H1 (cell line): ENCODE data around the gene C3orf80. TPM values are rescaled to one million over a fixed set of nuclear protein-coding genes. Genes with fewer than 3 reads are reported as not detected.

Source experiments
- CTCF ChIA-PET: fragments of 300-600 bp; sonication (Branson Sonifier 250); formaldehyde crosslinking; loops from one replicate; lab custom pipeline; 2021; ENCODE audit not compliant: partially characterized antibody; lab: Charles Lee
- POLR2A ChIA-PET: fragments of 300-600 bp; sonication (Branson Sonifier 250); formaldehyde crosslinking; loops from one replicate; lab custom pipeline; 2021; ENCODE audit warnings: inconsistent platforms; ENCODE audit not compliant: partially characterized antibody; lab: Charles Lee
- DNase-seq, 2 experiments: peaks; one replicate each; pipeline versions ENCODE4 v3.0.0 to v3.0.0-alpha.2; 2010 to 2022; ENCODE audit warnings: low spot score in 2 of 2, low read depth in 1 of 2, mixed read lengths in 1 of 2
- FAIRE-seq: peaks from 2 replicates; lab custom pipeline; 2011; peaks lifted over from hg19 to GRCh38; lab: Jason Lieb, UNC
- H2AFZ ChIP-seq: 2 replicates; pipeline ENCODE4 v1.8.1; 2012; ENCODE audit warnings: low read length, inconsistent platforms
- H2AK5ac ChIP-seq: 2 replicates; pipeline ENCODE4 v1.6.1; 2013; ENCODE audit warnings: low read depth, low read length
- H2BK120ac ChIP-seq: replicated peaks from 2 replicates; pipeline ENCODE3; 2013; ENCODE audit warnings: low read depth, low read length, inconsistent platforms
- H2BK12ac ChIP-seq: 2 replicates; pipeline ENCODE4 v1.6.1; 2013; ENCODE audit warnings: low read depth, low read length
- H2BK15ac ChIP-seq: 2 replicates; pipeline ENCODE4 v1.6.1; 2013; ENCODE audit warnings: low read length
- H2BK20ac ChIP-seq: 2 replicates; pipeline ENCODE4 v1.6.1; 2013; ENCODE audit warnings: low read length
- H2BK5ac ChIP-seq: 2 replicates; pipeline ENCODE4 v1.6.1; 2013; ENCODE audit warnings: low read depth, low read length
- H3K14ac ChIP-seq: 2 replicates; pipeline ENCODE4 v1.6.1; 2013; ENCODE audit warnings: inconsistent platforms; ENCODE audit not compliant: insufficient read length
- H3K18ac ChIP-seq: 2 replicates; pipeline ENCODE4 v1.6.1; 2013; ENCODE audit warnings: low read length; ENCODE audit errors: extremely low read depth
- H3K23ac ChIP-seq: 2 replicates; pipeline ENCODE4 v1.6.1; 2013; ENCODE audit warnings: inconsistent platforms; ENCODE audit not compliant: insufficient read length
- H3K23me2 ChIP-seq: 2 replicates; pipeline ENCODE4 v1.6.1; 2013; ENCODE audit warnings: low read depth, low read length
- H3K27ac ChIP-seq: 2 replicates; pipeline ENCODE4 v1.6.1; 2011; ENCODE audit warnings: low read depth, low read length, inconsistent platforms
- H3K27me3 ChIP-seq, 4 experiments: replicated peaks in 1 of 4; 1 replicate in 1 of 4; 2 replicates in 3 of 4; pipeline versions ENCODE4 v1.6.1 to v1.8.1; 2011 to 2013; ENCODE audit warnings: low read length in 3 of 4, mild to moderate bottlenecking in 3 of 4, inconsistent platforms in 2 of 4, mixed read lengths in 2 of 4, moderate library complexity in 1 of 4; ENCODE audit not compliant: control insufficient read depth in 3 of 4, insufficient read depth in 3 of 4; ENCODE audit errors: extremely low read depth in 1 of 4
- H3K36me3 ChIP-seq, 4 experiments: 2 replicates each; pipeline versions ENCODE4 v1.6.1 to v1.8.1; 2011 to 2013; ENCODE audit warnings: mild to moderate bottlenecking in 4 of 4, low read length in 3 of 4, moderate library complexity in 2 of 4, control low read depth in 1 of 4, inconsistent platforms in 1 of 4; ENCODE audit not compliant: insufficient read depth in 4 of 4, control insufficient read depth in 2 of 4
- H3K4ac ChIP-seq: replicated peaks from 2 replicates; pipeline ENCODE3; 2013; ENCODE audit warnings: low read length, low read depth, mixed read lengths, inconsistent platforms; ENCODE audit not compliant: insufficient read length
- H3K4me1 ChIP-seq, 4 experiments: replicated peaks in 1 of 4; 1 replicate in 1 of 4; 2 replicates in 3 of 4; pipeline versions ENCODE4 v1.6.1 to v1.8.1; 2011 to 2013; ENCODE audit warnings: low read length in 3 of 4, inconsistent platforms in 2 of 4, mixed read lengths in 1 of 4; ENCODE audit not compliant: insufficient read depth in 4 of 4, control insufficient read depth in 3 of 4
- H3K4me2 ChIP-seq, 2 experiments: 2 replicates each; pipeline versions ENCODE4 v1.6.1 to v1.8.1; 2011 to 2013; ENCODE audit warnings: low read depth in 2 of 2, low read length in 2 of 2, control low read depth in 1 of 2, inconsistent platforms in 1 of 2, mild to moderate bottlenecking in 1 of 2; ENCODE audit not compliant: insufficient read depth in 1 of 2
- H3K4me3 ChIP-seq, 4 experiments: fragments of 200-600, 300-600 bp in 1 of 4; sonication (generic), shearing (Covaris generic), sonication (Bioruptor Twin) in 1 of 4; 2 replicates each; pipeline versions ENCODE4 v1.5.1 to v1.8.1; 2011 to 2016; ENCODE audit warnings: low read length in 4 of 4, low read depth in 3 of 4, control low read depth in 2 of 4, inconsistent platforms in 2 of 4, mild to moderate bottlenecking in 2 of 4, mixed read lengths in 1 of 4, moderate library complexity in 1 of 4; ENCODE audit not compliant: insufficient read depth in 2 of 4; ENCODE audit errors: extremely low read depth in 1 of 4
- H3K56ac ChIP-seq: replicated peaks from 2 replicates; pipeline ENCODE3; 2013; ENCODE audit warnings: low read depth, mild to moderate bottlenecking, mixed read lengths, low read length, inconsistent platforms; ENCODE audit not compliant: insufficient read length
- H3K79me1 ChIP-seq: 2 replicates; pipeline ENCODE4 v1.6.1; 2013; ENCODE audit warnings: low read depth, low read length, control low read depth
- H3K79me2 ChIP-seq, 2 experiments: 2 replicates each; pipeline versions ENCODE4 v1.6.1 to v1.8.1; 2012 to 2013; ENCODE audit warnings: low read length in 2 of 2, mild to moderate bottlenecking in 2 of 2, inconsistent platforms in 1 of 2; ENCODE audit not compliant: insufficient read depth in 2 of 2, control insufficient read depth in 1 of 2
- H3K9ac ChIP-seq, 4 experiments: replicated peaks in 1 of 4; 1 replicate in 1 of 4; 2 replicates in 3 of 4; pipeline versions ENCODE4 v1.6.1 to v1.8.1; 2011 to 2013; ENCODE audit warnings: low read depth in 3 of 4, low read length in 3 of 4, control low read depth in 2 of 4, mild to moderate bottlenecking in 2 of 4, moderate library complexity in 2 of 4, inconsistent platforms in 1 of 4; ENCODE audit errors: extremely low read depth in 1 of 4
- H3K9me3 ChIP-seq, 2 experiments: 2 replicates each; pipeline versions ENCODE4 v1.6.1 to v1.8.1; 2012 to 2013; ENCODE audit warnings: mild to moderate bottlenecking in 2 of 2, moderate library complexity in 2 of 2, control low read depth in 1 of 2, inconsistent platforms in 1 of 2, low read depth in 1 of 2, low read length in 1 of 2, mixed read lengths in 1 of 2; ENCODE audit not compliant: insufficient read depth in 2 of 2
- H4K20me1 ChIP-seq, 2 experiments: replicated peaks in 1 of 2; 2 replicates each; pipeline versions ENCODE3 to v1.8.1; 2011 to 2013; ENCODE audit warnings: inconsistent platforms in 2 of 2, low read length in 2 of 2, mild to moderate bottlenecking in 1 of 2; ENCODE audit not compliant: insufficient read depth in 2 of 2, control insufficient read depth in 1 of 2
- H4K5ac ChIP-seq: 2 replicates; pipeline ENCODE4 v1.6.1; 2013; ENCODE audit warnings: low read length, low read depth, mixed read lengths, inconsistent platforms; ENCODE audit not compliant: insufficient read length
- H4K8ac ChIP-seq: 2 replicates; pipeline ENCODE4 v1.8.0; 2013; ENCODE audit warnings: mild to moderate bottlenecking, moderate library complexity, low read length, inconsistent platforms; ENCODE audit not compliant: insufficient read depth; ENCODE audit errors: extremely low read depth
- H4K91ac ChIP-seq: replicated peaks from 2 replicates; pipeline ENCODE3; 2013; ENCODE audit warnings: low read length, mixed read lengths, inconsistent platforms; ENCODE audit not compliant: insufficient read length
- EZH2 ChIP-seq: fragments of 200-600 bp; sonication (generic); IDR thresholded peaks from 2 replicates; pipeline ENCODE4 v1.7.1; 2012; ENCODE audit warnings: low read depth, mild to moderate bottlenecking, moderate library complexity, low read length, inconsistent platforms; ENCODE audit not compliant: severe bottlenecking
- SP1 ChIP-seq: IDR thresholded peaks from 2 replicates; pipeline ENCODE4 v1.6.1; 2011; ENCODE audit warnings: low read depth, low read length
- WGBS, 2 experiments: shearing (Covaris generic) in 1 of 2; methylation state at CpG; one replicate each; pipeline versions ENCODE4 v1.1.6 to v1.1.7; 2013 to 2015; ENCODE audit warnings: low lambda C conversion rate in 2 of 2, mixed read lengths in 2 of 2, inconsistent platforms in 1 of 2, low coverage in 1 of 2, missing lambda C conversion rate in 1 of 2; ENCODE audit not compliant: insufficient replicate concordance in 2 of 2, insufficient coverage in 1 of 2, insufficient read length in 1 of 2; ENCODE audit errors: extremely low coverage in 1 of 2, missing lambda C conversion rate in 1 of 2; 5-methylcytosine and 5-hydroxymethylcytosine counted together
- polyA plus RNA-seq, 7 experiments: library from polyadenylated mRNA; depleted of rRNA in 3 of 7; stranded (reverse) in 5 of 7; unstranded in 2 of 7; fragments of >200 nt in 5 of 7; fragments of 200-250 nt in 2 of 7; gene quantifications; 1 replicate in 5 of 7; 2 replicates in 1 of 7; 4 replicates in 1 of 7; pipeline versions ENCODE4 v1.2.1 to v1.2.3, GENCODE V29; 2011 to 2013; ENCODE audit warnings: missing spikeins in 2 of 7, mixed read lengths in 2 of 7
- total RNA-seq: library from RNA; stranded (reverse); fragmentation: NEBNext Ultra II Directional; extraction: Animal tissue kit (Norgen Biotek cat#: 25700); gene quantifications from 2 replicates; pipeline ENCODE4 v1.2.1, GENCODE V29; 2021
- TF ChIP-seq, protein P1 (sequence below), 3 experiments: IDR thresholded peaks; 1 replicate in 2 of 3; 2 replicates in 1 of 3; pipeline versions ENCODE4 v1.5.1 to v1.6.1; 2011; ENCODE audit warnings: low read length in 3 of 3, mild to moderate bottlenecking in 3 of 3, inconsistent platforms in 2 of 3, low read depth in 1 of 3, moderate library complexity in 1 of 3; ENCODE audit not compliant: insufficient read depth in 1 of 3; ENCODE audit errors: control extremely low read depth in 1 of 3

The C3orf80 gene
- total and polyA plus RNA-seq, 2 of the 8 experiments (the other 6 are each of a cell fraction or from before 2014, with no cell fraction given): 0.57 to 1.1 TPM

DNA sequence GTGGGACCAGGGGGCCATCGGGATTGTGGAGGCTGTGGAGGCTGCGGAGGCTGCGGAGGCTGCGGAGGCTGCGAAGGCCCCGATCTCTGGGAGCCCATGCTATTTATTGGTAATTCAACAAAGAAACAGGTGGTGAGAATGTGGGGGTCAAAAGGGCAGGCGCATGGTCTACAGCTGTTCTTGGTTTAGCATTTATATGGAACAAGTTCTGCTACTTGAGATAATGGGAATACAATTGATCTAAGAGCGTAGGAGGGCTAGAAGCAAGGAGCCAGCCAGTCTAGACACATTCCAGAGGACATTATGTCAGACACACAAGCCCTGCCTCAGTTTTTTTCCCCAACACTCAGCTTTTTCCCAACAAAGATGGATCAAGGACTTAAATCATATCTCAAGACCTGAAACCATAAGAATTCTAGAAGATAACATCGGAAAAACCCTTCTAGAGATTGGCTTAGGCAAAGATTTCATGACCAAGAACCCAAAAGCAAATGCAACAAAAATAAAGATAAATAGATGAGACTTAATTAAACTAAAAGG, 20.1 kb downstream of the C3orf80 start:
- Histone ChIP-seq H2BK15ac (no peak overlapping the region), H4K5ac (no peak overlapping the region), H3K18ac (no peak overlapping the region), H2BK5ac (no peak overlapping the region), H3K27me3 (no peaks in the 10 kb centered on the region), H4K20me1 (no peaks in the 10 kb centered on the region), H2BK20ac (no peak overlapping the region), H3K4me2 (no peak overlapping the region), H3K23me2 (no peaks in the 10 kb centered on the region), H3K4me1 (no peaks in the 10 kb centered on the region), H3K79me1 (no peaks in the 10 kb centered on the region), H4K91ac (no peak overlapping the region), H3K79me2 (no peaks in the 10 kb centered on the region), H2BK12ac (no peak overlapping the region), H3K23ac (no peak overlapping the region), H2AK5ac (no peak overlapping the region), H3K14ac (no peak overlapping the region), H3K27ac (no peak overlapping the region), H3K9ac (no peak overlapping the region), H3K4ac (no peak overlapping the region), H4K8ac (no peak overlapping the region), H3K36me3 (no peaks in the 10 kb centered on the region), H3K4me3 (no peak overlapping the region), H2AFZ (no peak overlapping the region), H2BK120ac (no peak overlapping the region), H3K56ac (no peak overlapping the region), H3K9me3 (no peaks in the 10 kb centered on the region; a peak in 1 of 4 replicates)
- ChIA-PET POLR2A (no interaction called here), CTCF (no interaction called here)
- TF ChIP-seq, protein P1, sequence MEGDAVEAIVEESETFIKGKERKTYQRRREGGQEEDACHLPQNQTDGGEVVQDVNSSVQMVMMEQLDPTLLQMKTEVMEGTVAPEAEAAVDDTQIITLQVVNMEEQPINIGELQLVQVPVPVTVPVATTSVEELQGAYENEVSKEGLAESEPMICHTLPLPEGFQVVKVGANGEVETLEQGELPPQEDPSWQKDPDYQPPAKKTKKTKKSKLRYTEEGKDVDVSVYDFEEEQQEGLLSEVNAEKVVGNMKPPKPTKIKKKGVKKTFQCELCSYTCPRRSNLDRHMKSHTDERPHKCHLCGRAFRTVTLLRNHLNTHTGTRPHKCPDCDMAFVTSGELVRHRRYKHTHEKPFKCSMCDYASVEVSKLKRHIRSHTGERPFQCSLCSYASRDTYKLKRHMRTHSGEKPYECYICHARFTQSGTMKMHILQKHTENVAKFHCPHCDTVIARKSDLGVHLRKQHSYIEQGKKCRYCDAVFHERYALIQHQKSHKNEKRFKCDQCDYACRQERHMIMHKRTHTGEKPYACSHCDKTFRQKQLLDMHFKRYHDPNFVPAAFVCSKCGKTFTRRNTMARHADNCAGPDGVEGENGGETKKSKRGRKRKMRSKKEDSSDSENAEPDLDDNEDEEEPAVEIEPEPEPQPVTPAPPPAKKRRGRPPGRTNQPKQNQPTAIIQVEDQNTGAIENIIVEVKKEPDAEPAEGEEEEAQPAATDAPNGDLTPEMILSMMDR (IDR thresholded peaks at IDR 0.05; ENCODE audit: control extremely low read depth in 1 of 3, insufficient read depth in 1 of 3, low read depth in 1 of 3, low read length in 3 of 3): no peak
- TF ChIP-seq SP1: no peak
- TF ChIP-seq EZH2: no peak
- WGBS, 2 experiments: 88% methylated on average over 9 of the region's 9 CpGs; no CpG with 5 or more reads in 1 of the 2 experiments
- DNase-seq: no peak
- FAIRE-seq: no peak
